HG03060 (cell line): ENCODE results near the gene NT5DC1.
"Not testable (repeated sequence)": the region's sequence is repeated elsewhere in the genome, so short reads cannot be mapped to it uniquely, and the experiment has no call there.

Source experiments
- ATAC-seq: cut with Tn5 transposase; IDR thresholded peaks from one replicate; pipeline ENCODE4 v1.9.1; 2021; ENCODE audit warnings: low read depth, moderate number of reproducible peaks; ENCODE audit not compliant: unreplicated experiment

The NT5DC1 gene

DNA sequence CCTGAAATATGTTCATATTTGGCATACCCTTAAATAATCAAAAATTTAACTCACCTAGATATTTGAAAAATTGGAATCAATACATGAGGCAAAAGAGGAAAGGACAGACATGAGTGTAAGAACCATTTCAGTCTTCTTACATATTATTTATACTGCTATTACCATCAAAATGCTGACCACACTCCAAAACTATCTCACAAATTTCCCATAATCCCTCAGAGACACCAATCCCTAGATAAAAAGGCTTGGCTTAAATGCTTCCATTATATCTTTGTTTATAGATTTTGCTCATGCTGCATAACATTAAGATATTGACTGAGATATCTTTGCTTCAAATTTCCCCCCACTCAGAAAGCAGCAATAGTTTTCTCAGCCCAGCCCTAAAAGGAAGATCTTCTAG, 11.7 kb upstream of the NT5DC1 start:
- no peak for ATAC-seq

DNA sequence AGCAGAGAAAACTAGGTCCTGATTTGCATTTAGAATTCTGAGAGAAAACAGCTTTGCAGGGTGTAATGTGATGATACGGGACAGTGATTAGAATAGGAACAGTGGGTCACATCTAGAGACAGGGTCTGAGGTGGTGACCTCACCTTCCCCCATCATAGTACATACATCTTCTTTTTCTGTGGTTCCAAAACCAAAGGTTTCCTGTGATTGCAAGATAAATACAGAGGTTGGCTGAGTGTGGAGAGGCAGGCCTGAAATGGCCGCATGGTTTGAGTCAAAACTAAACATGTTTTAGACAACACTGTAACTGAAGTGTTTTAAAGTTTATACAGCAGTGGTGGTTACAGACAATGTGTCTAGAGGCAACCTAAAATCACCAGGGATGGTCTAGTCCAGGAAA, 10.4 kb upstream of the NT5DC1 start:
- peak; percentile 51 for ATAC-seq

DNA sequence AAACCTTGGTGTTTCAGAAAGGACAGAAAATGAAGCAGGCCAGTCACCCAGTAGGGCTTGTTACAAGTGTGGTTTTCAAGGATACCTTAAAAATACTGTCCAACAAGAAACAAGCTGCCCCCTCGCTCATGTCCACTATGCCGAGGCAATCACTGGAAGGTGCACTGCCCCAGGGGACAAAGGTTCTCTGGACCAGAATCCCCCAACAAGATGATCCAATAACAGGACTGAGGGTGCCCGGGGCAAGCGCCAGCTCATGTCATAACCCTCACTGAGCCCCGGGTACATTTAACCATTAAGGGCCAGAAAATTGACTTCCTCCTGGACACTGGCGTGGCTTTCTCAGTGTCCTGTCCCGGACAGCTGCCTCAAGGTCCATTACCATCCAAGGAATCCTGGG, 6.6 kb upstream of the NT5DC1 start:
- ATAC-seq: no peak

DNA sequence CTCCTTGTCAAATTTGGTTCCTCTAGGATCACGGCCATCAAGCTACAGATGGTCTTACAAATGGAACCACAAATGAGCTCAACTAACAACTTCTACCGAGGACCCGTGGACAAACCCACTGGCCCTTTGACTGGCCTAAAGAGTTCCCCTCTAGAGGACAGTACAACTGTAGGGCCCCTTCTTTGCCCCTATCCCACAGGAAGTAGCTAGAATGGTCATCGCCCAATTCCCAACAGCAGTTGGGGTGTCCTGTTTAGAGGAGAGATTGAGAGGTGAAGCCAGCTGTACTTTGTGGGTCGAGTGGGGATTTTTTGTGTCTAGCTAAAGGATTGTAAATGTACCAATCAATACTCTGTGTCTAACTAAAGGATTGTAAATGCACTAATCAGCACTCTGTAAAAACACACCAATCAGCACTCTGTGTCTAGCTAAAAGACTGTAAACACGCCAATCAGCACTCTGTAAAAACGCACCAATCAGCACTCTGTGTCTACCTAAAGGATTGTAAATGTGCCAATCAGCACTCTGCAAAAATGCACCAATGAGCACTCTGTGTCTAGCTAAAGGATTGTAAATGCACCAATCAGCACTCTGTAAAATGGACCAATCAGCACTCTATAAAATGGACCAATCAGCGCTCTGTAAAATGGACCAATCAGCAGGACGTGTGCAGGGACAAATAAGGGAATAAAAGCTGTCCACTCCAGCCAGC, 4.4 kb upstream of the NT5DC1 start:
- ATAC-seq: not testable (repeated sequence)

DNA sequence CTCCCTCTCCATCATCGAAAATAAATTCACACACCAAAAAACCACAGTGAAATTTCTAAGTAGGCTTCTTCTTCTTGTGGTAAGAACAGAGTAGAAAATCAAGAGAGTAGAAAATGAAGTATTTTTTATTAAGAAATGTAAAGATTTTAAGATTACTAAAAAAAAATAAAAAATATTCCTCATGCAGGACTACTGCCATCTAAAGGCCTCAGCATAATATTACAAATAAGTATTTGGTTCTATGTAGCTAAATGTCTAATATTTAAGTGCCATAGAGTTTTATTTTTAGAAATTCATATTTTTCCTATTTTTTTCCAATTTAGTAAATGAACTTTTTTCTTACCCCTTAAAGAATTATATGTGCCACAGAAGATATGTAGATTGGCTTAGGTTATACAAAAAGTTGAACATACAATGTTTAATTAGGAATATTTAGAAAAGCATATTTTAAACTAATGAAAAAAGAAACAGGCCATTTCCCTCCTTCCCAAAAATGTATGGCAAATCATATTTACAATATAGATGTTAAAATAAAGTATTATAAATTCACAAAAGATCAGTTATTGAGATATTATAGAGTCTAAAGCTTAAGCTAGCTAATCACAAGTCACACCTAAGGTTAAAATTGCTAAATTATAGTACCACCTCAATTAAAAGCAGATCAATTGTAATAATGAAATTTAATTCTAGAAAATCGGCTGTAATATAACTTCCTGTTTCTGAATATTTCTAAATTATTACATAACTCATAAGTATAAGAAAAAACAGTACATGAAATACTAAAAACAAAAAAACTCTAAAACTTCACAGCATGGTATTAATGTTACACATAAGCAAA, 3.5 kb upstream of the NT5DC1 start:
- ATAC-seq: no peak

DNA sequence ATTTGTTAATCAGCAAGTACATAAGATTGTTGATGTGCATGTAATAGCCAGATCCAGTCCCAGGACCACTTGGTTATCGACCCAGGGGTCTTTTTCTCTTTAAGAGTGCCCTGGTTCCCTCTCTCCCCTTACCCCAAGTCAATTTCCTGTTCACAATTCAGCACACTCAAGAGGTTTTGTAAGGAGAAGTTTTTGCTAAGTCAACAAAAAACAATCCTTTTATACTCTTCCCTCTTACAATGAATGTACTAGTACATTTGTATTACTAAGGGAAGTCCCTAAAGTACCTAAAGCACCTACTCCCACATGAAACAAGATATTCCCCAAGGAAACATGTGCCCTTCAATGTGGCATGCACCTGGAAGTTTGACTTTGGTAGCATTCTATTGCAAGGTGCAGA, 1.6 kb upstream of the NT5DC1 start:
- ATAC-seq: no peak

DNA sequence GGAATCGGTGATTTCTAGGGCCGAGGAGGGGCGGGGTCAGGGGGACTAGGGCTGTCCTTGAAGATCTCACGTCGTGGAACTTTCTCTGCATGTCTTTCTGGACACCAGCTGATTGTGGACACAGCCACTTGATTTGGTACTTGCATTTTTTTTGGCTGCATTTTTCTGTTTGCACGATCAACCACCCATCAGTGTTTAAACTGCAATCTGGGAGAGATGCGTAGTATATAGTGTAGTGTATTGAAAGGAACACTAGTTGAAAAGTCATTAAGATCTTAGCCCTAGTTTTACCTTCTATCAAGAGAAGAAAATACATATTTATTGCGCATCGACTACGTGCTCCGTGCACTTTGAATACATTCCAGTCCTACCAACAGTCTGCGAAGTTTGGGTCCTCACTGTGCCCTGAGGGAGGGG, 657 bp downstream of the NT5DC1 start:
- ATAC-seq: no peak

DNA sequence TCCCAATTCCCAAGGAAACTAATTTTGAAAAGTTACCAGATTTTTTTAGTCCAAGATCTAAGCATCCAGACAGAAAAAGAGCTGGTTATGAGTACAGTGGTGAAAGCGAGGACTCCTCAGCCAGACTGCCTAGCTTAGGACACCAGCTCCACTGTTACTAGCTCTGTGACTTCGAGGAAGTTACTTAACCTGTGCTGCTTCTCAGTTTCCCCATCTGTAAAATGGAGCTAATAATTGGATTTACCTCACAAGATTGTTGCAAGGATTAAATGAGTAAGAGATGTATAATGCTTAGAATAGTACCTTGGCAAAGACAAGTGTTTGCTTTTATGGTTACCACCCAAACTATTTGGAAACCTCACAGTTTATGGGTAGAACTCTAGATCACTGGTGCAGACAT, 1.1 kb downstream of the NT5DC1 start:
- no peak for ATAC-seq

DNA sequence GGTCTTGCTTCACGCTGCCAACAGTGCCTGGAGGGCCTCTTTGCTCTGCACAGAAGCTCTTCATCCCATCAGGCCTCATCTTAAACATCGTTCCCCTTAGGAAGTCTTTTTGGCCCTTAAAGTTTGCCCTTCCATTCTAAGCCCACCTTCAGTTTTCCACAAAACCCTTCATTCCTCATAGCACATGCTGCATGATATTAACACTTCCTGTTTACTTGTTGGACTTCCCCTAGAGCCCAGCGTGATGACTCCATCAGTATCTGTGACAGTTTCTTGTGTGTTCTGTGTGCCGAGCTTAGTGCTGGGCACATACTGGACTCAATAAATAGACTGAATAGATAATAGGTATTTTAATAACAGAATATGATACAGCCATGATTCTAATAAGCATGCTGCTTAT, 2.2 kb downstream of the NT5DC1 start:
- no peak for ATAC-seq

DNA sequence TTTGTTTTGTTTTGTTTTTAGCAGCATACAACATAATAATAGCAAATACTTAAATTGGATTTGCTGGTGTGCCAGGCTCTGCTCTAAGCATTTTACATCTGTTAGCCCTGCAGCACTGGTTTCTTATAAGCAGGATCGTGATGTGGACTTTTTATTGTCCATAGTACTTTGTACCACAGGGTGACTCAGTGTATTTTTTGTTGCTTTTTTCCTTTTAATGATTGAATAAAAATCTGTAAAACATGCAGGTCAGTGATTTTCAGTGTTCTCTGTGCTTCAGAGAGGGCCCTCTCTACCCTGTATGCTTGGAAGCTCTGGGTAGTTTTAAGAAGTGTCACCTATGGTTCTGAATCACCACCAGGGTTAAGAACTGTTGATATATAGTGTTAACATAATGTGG, 4.0 kb downstream of the NT5DC1 start:
- no peak for ATAC-seq

DNA sequence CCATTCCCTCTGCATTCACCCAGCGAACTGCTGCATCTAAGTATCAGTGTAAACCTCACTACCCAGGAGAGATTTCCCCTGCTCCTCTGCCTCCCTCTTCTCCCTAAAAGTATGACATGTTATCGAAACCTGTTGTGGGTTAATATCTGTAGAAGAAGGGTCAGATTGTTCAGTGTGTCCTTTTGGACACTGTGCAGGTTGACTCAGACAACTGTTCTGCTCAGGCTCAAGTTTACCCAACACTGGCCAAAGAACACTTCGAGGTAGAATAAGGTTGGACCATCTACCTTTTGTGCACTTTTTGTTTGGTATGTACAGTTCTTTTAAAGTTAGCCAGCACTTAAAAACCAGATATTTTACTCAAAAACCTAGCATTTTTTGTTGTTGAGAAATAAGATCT, 4.6 kb downstream of the NT5DC1 start:
- ATAC-seq: no peak

DNA sequence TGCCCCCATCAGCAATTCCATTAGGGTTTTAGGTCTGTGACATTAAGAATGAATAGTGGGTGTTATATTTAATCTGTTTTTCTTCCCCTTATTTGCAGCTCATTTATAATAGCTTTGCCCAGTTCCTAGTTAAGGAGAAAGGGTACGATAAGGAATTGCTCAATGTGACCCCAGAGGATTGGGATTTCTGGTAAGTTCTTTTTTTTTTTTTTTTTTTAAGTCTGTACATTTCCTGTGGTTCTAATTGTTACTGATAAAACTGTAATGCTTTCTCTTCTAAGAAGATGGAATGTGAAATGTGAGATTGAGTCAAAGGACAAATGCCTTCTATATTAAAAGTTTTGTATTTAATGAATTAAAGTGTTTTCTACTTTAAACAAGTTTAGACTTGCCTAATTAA, 5.5 kb downstream of the NT5DC1 start:
- no peak for ATAC-seq

DNA sequence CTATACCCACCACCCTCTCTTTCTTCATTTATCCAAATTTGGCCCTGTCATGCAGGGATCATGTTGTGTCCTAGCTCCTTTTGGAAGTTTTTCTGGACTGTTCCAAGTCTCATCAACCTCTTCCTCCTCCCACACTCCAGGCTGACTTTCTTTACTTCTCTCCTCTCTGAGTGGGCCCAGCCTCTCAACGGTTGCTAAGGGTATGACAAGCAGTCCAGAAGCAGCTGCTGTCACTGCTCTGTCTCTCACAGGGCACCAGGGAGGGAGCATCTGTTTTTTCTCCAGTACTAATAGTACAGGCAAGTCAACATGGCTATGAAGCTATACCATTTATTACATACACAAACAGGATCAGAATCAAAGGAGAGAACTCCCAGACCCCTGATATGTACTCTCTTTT, 8.2 kb downstream of the NT5DC1 start:
- ATAC-seq: no peak

DNA sequence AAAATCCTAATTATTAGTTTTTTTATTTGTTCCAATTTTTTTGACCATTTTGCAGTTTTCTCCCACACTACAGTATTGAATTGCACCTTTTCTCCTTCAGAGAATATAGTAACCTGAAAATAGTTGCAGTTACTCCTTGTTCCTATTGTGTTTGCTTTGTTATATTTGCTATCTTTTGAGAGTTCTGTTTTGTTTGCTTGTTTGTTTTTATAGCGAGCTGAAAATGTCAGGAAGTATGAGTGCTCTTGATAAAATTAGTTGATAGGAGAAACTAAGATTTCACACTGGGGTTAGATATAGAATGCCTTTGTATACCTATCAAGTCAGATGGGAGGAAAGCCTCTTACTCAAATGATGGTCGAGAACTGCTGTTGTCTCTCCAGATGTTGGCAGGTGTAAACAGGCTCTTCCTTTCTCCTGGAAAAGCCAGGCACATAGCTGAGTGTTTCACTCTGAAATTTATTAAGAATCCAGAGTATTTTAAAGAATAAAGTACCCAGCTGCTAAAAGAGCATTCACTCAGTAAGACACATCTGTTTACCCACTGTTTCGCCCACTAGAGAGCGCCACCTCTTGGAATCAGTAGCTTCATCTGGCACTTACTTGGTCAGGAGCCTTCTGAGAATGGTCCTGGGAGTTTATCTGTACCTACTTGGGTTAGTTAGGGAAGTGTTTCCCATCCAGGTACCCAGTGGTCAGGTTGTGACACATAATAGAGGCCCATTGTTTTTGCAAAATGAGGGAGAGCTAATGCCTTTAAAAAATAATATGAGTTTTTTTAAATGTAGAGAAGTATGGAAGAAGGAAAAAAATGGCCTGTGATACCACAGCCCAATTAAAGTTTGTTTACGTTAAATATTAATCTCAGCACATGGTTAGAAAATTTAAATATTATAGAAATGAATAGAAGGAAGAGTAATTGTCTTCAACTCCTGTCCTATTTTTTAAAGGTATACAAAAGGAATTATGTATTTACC, 11.2 kb downstream of the NT5DC1 start:
- peak; percentile 51 for ATAC-seq

DNA sequence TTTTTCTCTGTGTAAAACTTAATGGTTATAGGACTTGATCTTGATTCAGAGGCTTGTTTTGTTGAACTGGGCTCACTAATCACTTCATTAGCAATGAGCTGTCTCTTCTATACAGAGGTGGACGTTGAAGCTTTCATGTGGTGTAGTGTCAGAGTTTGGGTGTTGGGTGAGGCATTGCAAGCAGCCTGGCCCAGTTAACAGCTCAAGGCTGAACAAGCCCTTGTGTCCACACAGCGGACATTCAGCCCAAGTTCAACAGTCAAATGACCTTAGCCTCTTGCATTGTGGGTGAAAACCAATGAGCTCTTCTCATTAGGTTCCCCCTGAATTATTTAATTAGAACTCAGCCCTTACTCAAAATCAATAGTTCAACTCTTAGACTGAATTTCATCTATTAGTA, 12.7 kb downstream of the NT5DC1 start:
- no peak for ATAC-seq

DNA sequence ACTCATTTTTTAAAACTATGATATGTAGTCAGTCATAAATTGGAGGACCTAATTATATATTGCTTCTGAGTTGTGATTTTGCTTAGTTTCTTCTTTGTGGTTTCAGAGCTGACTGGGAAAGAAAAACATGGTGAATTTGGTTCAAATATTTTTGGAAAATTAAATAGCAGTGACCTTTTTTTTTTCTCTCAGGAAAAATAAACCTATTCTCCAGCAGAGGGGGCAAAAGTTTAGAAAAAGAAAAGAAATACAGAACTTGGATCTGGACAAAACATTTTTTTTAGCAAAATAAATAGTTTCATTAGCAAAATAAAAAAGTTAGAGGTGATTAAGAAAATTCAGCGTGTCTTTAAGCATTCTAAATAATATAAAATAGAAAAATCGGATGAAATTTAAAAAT, 15.1 kb downstream of the NT5DC1 start:
- no peak for ATAC-seq

DNA sequence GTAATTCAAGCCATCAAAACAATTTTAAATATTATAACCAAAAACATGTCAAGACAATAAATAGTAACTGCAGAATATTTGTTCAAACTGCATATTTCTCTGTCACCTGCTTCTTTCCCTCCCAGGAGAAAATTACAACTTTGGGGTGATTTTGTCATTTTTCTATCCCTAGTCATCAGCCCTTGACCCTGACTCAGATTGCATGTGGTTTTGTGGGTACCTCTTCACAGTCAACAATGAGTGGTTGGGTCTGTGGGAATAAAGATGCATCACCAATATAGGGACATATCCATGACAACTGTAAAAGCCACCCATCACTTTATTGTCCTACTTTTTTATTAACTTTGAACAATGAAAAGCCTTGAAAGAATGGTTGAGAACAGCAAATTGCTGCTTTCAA, 18.0 kb downstream of the NT5DC1 start:
- ATAC-seq: no peak

DNA sequence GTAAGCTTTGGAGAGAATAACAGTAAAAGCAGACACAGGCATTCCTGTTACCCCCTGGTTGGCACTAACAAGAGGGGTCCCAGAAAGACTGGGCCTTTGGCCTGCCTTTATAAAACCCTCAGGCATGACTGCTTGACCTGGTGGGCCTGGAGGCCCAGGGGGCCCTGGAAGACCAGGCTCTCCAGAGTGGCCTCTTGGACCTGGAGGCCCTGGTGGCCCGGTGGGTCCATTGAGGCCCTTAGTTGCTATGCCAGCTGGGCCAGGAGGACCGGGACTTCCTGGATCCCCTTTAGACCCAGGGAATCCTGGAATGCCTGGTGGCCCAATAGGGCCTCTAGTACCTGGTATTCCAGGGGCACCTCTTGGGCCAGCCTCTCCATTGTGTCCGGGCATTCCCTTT, 19.8 kb downstream of the NT5DC1 start:
- no peak for ATAC-seq

DNA sequence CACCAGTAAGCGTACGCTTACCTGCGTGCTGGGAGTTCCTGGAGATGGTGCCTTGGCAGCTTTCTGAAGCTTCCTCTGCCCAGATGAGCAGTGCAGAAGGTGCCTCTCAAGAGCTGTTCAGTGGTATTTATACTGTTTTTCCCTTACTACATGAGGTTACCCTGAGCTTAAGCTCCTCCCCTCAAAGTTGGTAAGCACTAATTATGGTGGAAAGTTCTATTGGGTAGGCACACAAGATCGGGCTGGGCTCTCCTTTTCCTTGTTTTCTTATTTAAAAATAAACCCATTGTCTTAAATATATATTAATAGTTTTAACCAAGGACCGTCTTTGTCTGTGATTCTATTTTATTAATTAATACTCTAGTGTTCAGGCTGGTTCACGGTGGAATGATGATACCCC, 25.4 kb downstream of the NT5DC1 start, which contains the start of gene COL10A1:
TSS of gene COL10A1 (minus strand) at position 101 of the 400 bp plus-strand sequence. CDS start 640 bp downstream, outside the sequence.
- no peak for ATAC-seq

DNA sequence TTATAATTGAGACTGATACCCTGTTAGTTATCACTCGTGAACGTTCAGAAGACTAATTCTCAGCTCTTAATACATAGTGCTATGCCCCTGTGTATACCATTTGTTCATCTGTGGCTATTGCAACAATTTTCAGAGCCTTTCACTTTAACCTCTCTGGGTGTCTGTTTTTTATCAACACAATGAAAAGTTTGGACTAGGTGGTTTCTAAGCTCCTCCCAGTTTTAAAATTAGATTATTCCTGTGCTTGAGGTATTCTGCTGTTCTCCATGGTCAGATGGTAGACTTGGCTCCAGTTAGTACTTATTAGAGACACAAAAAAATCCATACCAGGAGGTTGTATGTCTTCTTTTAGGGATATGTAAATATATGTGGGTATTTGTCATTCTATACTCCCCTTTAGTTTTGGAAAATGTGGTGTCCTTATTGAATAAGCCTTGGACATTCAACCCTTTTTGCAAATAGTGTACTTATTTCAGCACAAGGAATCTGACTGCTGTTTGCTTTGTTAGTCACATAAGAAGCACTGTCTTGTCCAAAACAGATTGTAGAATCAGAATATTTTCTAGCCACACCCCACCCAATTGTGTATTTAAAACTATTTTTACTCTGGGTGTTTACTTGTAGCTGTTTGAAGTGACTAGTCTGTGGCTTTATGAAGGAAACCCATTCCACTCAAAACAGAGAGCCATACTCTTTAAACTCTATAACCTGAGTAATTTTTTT, 27.3 kb downstream of the NT5DC1 start:
- ATAC-seq: no peak
